ENCODE data around the gene NDST3.
"Not testable (repeated sequence)": the region's sequence is repeated elsewhere in the genome, so short reads cannot be mapped to it uniquely, and the experiment has no call there.

Gene NDST3

GRCh38 chr4:118278473-118279274 lies 244.4 kb downstream of the NDST3 start:
- DNase-seq, result peak; percentile 96

- no peak for DNase-seq
Observed at GRCh38 chr4:118279328-118279727, 245.0 kb downstream of the NDST3 start.

GRCh38 chr4:118279920-118280432 lies 245.7 kb downstream of the NDST3 start:
- no peak for DNase-seq

GRCh38 chr4:118280501-118281218 lies 246.4 kb downstream of the NDST3 start:
- DNase-seq, result peak; percentile 41

- DNase-seq, result peak; percentile 4
Observed at GRCh38 chr4:118281611-118282442, 247.5 kb downstream of the NDST3 start.

- no peak for DNase-seq
Observed at GRCh38 chr4:118282692-118283091, 248.4 kb downstream of the NDST3 start.

GRCh38 chr4:118284169-118284568 lies 249.9 kb downstream of the NDST3 start:
- peak; percentile 21 for DNase-seq

- DNase-seq, result no peak
Observed at GRCh38 chr4:118285931-118286330, 251.6 kb downstream of the NDST3 start.

GRCh38 chr4:118286685-118287084 lies 252.4 kb downstream of the NDST3 start:
- no peak for DNase-seq

GRCh38 chr4:118287711-118288451 lies 253.6 kb downstream of the NDST3 start:
- DNase-seq, result no peak

GRCh38 chr4:118289794-118290193 lies 255.5 kb downstream of the NDST3 start:
- DNase-seq, result no peak

- DNase-seq, result no peak
Observed at GRCh38 chr4:118290951-118291350, 256.7 kb downstream of the NDST3 start.

GRCh38 chr4:118296729-118297128 lies 262.4 kb downstream of the NDST3 start:
- no peak for DNase-seq

- not testable (repeated sequence) for DNase-seq
Observed at GRCh38 chr4:118299619-118300018, 265.3 kb downstream of the NDST3 start.

- no peak for DNase-seq
Observed at GRCh38 chr4:118307643-118308042, 273.4 kb downstream of the NDST3 start.

Data from RPMI8226 (cell line).